Measurements from ENCODE around the gene MAFF. TPM values are rescaled to one million over a fixed set of nuclear protein-coding genes. Genes with fewer than 3 reads are reported as not detected.

Gene MAFF
- total RNA-seq, 4 donors from 2014 or later = 68.1 to 110 (median 96.8) TPM

GRCh38 chr22:38180841-38181452, 20.8 kb upstream of the MAFF start:
- peaks cover 0 to 41% (median 15%) of the 10 kb centered on the region in 4 donors for H3K4me1 ChIP-seq
- H3K4me3 ChIP-seq = peak overlapping the region; percentile 40 to 75 (median 66)
- TF ChIP-seq POLR2A (IDR thresholded peaks at IDR 0.05) = no peak
- peak; percentile 10 to 46 for TF ChIP-seq EP300 (IDR thresholded peaks at IDR 0.05)
- no peaks in the 10 kb centered on the region for H3K36me3 ChIP-seq
- DNase-seq (ENCODE audit: low spot score in 2 of 2) = peak in 1 of 2 donors; percentile 52
- H3K9me3 ChIP-seq = no peaks in the 10 kb centered on the region
- H3K27ac ChIP-seq = peak overlapping the region; percentile 87 to 99 (median 92)
- 15 to 16% methylated on average over 14 of the region's 14 CpGs for WGBS, 2 donors
- H3K27me3 ChIP-seq = no peaks in the 10 kb centered on the region

DNA sequence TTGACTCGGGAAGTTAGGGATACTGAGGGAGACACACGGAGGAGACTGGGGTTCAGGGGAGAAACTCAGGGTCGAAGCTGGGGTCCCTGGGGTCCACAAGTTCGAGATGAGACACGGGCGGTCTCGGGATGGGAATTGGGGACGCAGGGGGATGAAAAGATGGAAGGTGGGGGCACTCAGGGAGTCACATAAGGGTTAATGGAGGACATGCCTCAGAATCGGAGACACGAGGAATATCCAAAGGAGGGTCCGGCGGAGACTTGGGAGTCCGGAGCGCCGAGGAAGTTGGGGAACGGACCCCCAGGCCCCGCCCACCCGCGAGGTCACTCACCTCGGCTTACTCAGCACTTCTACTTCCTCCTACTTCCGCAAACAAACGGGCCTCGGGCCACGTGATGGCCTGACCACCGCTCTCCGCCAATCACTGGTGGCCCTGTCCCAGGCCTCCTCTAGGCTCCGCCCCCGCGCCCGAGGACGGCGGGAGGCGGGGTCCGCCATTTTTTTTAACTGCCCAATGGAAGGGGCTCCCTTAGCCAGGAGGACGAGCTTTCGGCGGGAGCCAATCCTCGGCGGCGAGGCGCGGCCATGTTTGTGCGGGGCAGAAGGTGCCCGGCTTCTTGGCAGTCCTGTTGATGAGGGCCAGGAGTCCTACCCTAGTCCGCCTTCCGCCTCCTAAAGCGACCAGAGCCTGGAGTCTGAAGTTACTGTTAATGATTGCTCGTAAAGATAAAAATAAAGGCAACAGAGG, 20.2 kb upstream of the MAFF start, which contains the start of gene PLA2G6:
Gene PLA2G6 (minus strand): TSS at position 378 of the 748 bp plus-strand sequence. CDS start 12,404 bp downstream, outside the sequence.
- Histone ChIP-seq H3K4me1 (peaks cover 0 to 40% (median 15%) of the 10 kb centered on the region in 4 donors), H3K4me3 (peak within 1 kb of the TSS; percentile 40 to 75 (median 66)), H3K27ac (peak within 1 kb of the TSS; percentile 87 to 99 (median 92)), H3K9me3 (no peaks in the 10 kb centered on the region), H3K27me3 (no peaks in the 10 kb centered on the region), H3K36me3 (no peaks in the 10 kb centered on the region)
- peak in 1 of 2 donors; percentile 68 for TF ChIP-seq POLR2A (IDR thresholded peaks at IDR 0.05)
- peak in 1 of 5 experiments; percentile 18 for TF ChIP-seq CTCF (IDR thresholded peaks at IDR 0.05)
- TF ChIP-seq EP300 (IDR thresholded peaks at IDR 0.05) = peak; percentile 82 to 85
- DNase-seq (ENCODE audit: low spot score in 2 of 2) = peak; percentile 95 to 97
- WGBS, 2 donors = 1 to 2% methylated on average over 31 to 48 of the region's 48 CpGs

GRCh38 chr22:38184788-38185187, 17.0 kb upstream of the MAFF start:
- H3K27me3 ChIP-seq = no peaks in the 10 kb centered on the region
- no peaks in the 10 kb centered on the region for H3K36me3 ChIP-seq
- no peak overlapping the region for H3K27ac ChIP-seq
- TF ChIP-seq EP300 (IDR thresholded peaks at IDR 0.05) (no peak), POLR2A (IDR thresholded peaks at IDR 0.05) (no peak), CTCF (IDR thresholded peaks at IDR 0.05) (no peak)
- DNase-seq (ENCODE audit: low spot score in 2 of 2) = no peak
- H3K9me3 ChIP-seq = no peaks in the 10 kb centered on the region
- 62 to 77% methylated on average over 7 of the region's 7 CpGs for WGBS, 2 donors
- H3K4me1 ChIP-seq = peaks cover 0 to 26% (median 5%) of the 10 kb centered on the region in 4 donors
- H3K4me3 ChIP-seq = no peak overlapping the region

- Histone ChIP-seq H3K4me3 (no peak overlapping the region), H3K36me3 (no peaks in the 10 kb centered on the region), H3K27ac (peak overlapping the region in 1 of 4 donors; percentile 62), H3K9me3 (no peaks in the 10 kb centered on the region), H3K27me3 (no peaks in the 10 kb centered on the region), H3K4me1 (peaks cover 0 to 12% (median under 1%) of the 10 kb centered on the region in 4 donors)
- TF ChIP-seq POLR2A (IDR thresholded peaks at IDR 0.05) (no peak), EP300 (IDR thresholded peaks at IDR 0.05) (no peak), CTCF (IDR thresholded peaks at IDR 0.05) (no peak)
- WGBS, 2 donors = 47 to 48% methylated on average over 5 of the region's 5 CpGs
- no peak for DNase-seq (ENCODE audit: low spot score in 2 of 2)
Observed at GRCh38 chr22:38186429-38186828, 15.4 kb upstream of the MAFF start.

DNA sequence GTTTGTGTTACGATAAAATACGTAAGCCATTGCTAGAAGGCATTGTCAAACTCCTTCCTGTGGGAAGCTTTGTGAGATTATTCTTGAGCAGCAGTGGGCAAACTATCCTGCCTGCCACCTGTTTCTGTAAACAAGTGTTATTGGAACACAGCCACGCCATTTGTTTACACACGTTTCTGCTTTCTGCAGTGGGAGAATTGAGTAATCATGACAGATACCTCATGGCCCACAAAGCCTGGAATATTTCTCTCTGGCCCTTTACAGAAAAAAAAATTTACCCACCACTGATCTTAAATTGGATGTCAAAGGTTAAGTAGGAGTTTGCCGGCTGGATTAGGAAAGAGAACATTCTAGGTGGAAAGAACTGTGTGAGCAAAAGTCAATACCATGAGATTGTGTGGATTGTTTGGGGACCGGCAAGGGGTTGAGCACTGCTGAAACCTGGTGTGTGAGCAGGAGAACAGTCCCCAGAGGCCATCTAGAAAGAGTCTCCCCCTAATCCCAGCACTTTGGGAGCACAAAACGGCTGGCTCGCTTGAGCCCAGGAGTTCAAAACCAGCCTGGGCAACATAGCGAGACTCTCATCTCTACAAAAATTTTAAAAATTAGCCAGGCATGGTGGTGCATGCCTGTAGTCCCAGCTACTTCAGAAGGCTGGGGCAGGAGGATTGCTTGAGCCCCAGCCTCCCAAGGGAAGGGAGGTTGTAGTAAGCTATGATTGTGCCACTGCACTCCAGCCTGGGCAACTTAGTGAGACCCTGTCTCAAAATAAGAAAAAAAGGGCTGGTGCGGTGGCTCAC, 14.2 kb upstream of the MAFF start:
- H3K27ac ChIP-seq = peak overlapping the region in 1 of 4 donors; percentile 62
- 69 to 72% methylated on average over 10 of the region's 10 CpGs for WGBS, 2 donors

More for the DNA sequence above, 14.2 kb upstream of the MAFF start:
- TF ChIP-seq POLR2A (IDR thresholded peaks at IDR 0.05) = no peak
- TF ChIP-seq EP300 (IDR thresholded peaks at IDR 0.05) = peak in 1 of 2 donors; percentile 53
- no peak for TF ChIP-seq CTCF (IDR thresholded peaks at IDR 0.05)
- no peak overlapping the region for H3K4me3 ChIP-seq
- H3K4me1 ChIP-seq = peaks cover 0 to 7% (median 0%) of the 10 kb centered on the region in 4 donors
- no peaks in the 10 kb centered on the region for H3K9me3 ChIP-seq
- no peak for DNase-seq (ENCODE audit: low spot score in 2 of 2)
- no peaks in the 10 kb centered on the region for H3K36me3 ChIP-seq
- H3K27me3 ChIP-seq = no peaks in the 10 kb centered on the region
